ENCODE data around the gene ARVCF.

The ARVCF gene

DNA sequence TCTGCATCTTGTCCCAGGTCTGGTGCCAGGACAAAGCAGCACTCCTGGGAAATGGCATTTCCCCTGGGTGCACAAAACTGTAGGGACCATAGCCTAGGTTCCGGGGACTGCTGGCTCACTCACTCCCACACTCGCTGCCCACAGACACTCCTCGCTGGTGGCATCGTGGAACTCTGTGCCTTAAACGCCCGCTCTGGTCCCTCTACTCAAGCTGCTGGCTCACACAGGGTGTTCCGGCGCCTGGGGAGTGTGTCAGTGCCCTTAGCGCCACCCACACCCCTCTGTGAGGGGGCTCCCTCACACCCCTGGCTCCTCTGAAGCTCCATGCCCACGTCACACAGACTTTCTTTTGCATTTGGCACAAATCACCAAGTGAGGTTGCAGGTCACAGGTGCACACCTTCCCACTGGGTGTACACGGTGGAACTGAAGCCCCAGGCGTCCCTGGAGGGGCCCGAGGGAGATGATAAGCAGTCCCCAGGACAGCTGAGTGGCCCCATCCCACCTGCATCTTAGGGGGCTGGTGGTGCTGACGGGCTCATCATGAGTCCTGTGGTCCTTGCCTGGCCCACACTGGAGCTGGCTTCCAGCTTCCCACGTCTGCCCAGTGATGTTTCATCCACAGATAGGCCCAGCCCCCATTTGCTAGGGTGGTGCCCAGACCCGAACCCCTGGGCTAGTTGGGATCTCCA is 40.2 kb upstream of the ARVCF start:
- DNase-seq (ENCODE audit: low read depth): no peak
- H3K4me3 ChIP-seq (replicated peaks; ENCODE audit: low read depth, low read length): no peak overlapping the region
- TF ChIP-seq, protein P1, sequence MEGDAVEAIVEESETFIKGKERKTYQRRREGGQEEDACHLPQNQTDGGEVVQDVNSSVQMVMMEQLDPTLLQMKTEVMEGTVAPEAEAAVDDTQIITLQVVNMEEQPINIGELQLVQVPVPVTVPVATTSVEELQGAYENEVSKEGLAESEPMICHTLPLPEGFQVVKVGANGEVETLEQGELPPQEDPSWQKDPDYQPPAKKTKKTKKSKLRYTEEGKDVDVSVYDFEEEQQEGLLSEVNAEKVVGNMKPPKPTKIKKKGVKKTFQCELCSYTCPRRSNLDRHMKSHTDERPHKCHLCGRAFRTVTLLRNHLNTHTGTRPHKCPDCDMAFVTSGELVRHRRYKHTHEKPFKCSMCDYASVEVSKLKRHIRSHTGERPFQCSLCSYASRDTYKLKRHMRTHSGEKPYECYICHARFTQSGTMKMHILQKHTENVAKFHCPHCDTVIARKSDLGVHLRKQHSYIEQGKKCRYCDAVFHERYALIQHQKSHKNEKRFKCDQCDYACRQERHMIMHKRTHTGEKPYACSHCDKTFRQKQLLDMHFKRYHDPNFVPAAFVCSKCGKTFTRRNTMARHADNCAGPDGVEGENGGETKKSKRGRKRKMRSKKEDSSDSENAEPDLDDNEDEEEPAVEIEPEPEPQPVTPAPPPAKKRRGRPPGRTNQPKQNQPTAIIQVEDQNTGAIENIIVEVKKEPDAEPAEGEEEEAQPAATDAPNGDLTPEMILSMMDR (IDR thresholded peaks at IDR 0.05; ENCODE audit: low read length, missing control alignments): no peak

DNA sequence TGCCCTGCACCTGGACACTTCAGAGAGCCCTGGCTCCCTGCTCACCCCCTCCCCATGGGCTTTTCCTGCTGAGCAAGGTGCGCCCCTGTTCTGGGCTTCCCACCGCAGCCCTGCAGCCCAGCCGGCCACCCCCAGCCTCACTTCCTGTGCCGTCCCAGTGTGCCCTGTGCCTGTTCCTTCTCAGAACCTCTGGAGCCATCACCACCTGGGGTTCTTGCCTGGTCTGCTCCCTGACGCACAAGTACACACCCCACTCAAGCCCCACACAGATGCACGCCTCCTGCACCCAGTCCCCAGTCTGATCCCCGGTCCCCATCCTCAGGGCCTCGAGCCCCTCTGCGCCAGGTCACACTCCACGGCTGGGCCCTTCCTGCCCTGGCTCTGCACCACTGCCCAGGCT is 39.5 kb upstream of the ARVCF start:
- TF ChIP-seq, protein P1 (IDR thresholded peaks at IDR 0.05; ENCODE audit: low read length, missing control alignments): no peak
- H3K4me3 ChIP-seq (replicated peaks; ENCODE audit: low read depth, low read length): no peak overlapping the region

DNA sequence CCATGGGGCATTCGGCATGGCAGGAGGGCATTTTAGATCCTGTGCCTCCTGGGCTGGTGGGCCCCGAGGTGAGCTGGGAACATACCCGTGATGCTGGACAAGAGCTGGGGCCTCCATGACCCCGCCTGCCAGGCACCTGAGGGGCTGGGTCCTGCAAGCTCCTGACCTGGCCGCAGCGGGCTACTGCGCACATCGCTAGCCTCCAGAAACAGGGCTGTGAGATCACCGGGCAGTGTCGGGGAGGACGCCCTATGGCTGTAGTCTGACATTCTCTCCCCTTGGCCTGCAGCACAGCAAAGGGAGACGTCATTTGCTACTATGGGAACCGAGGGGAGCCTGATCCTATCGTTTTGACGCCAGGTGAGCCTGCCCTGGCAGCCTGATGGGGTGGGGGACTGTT is 39.0 kb upstream of the ARVCF start:
- no peak overlapping the region for H3K4me3 ChIP-seq (replicated peaks; ENCODE audit: low read depth, low read length)
- no peak for DNase-seq (ENCODE audit: low read depth)
- TF ChIP-seq, protein P1 (IDR thresholded peaks at IDR 0.05; ENCODE audit: low read length, missing control alignments): no peak

More for the DNA sequence above, 39.5 kb upstream of the ARVCF start:
- no peak for DNase-seq (ENCODE audit: low read depth)

DNA sequence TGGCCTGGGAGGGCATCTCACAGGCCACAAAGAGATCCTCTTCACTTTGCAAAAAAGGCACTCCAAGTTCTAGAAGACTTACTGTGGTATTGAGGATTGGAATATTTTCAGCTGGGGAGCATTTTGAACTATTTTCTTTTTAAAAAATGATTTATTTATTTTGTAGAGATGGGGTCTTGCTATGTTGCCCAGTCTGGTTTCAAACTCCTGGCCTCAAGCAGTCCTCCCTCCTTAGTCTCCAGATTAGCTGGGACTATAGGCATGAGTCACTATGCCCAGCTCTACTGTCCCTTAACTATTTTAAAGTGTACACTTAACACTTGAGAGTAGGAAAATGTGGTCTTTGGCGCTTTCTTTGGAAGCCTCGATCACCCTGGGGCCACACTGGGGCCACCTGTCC is 38.5 kb upstream of the ARVCF start:
- DNase-seq (ENCODE audit: low read depth): no peak

DNA sequence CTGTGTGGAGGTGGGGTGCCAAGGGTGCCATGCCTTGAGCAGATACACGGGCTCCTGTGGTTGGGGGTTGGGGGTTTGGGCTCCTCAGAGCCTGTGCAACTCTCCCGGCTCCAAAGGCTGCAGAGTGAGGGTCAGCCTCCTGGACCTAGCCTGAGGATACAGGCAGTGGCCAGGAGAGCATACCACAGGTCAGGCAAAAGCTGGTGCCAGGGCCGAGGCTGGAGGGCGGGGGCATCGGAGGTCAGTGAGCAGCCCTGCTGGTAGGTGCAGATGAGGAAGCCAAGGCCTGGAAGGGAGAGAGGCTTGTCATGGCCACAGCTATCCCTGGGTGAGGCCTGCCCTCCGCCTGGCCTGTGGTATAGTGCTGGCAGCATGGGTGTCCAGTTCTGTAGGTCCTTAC is 37.9 kb upstream of the ARVCF start:
- TF ChIP-seq, protein P1 (IDR thresholded peaks at IDR 0.05; ENCODE audit: low read length, missing control alignments): no peak
- no peak overlapping the region for H3K4me3 ChIP-seq (replicated peaks; ENCODE audit: low read depth, low read length)
- DNase-seq (ENCODE audit: low read depth): no peak

More for the DNA sequence above, 38.5 kb upstream of the ARVCF start:
- TF ChIP-seq, protein P1 (IDR thresholded peaks at IDR 0.05; ENCODE audit: low read length, missing control alignments): no peak
- H3K4me3 ChIP-seq (replicated peaks; ENCODE audit: low read depth, low read length): no peak overlapping the region

DNA sequence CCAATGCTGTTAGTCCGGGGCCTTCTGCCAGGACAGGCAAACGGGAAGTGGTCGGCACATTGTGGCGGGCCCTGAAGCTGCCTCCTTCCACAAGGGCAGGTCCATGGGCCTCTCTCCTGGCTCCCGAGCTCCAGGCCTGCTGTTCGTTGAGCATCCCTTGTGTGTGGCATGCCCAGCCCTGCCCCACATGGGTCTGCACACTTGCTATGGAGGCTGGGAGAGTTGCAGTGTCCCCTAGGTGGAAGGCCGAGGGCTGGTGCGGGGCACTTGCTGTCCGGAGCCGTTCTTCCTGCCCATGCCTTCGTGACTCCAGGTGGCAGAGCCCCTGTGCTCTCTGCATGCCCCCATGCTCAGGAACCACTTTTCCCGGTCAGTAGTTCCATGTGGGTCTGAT is 37.4 kb upstream of the ARVCF start:
- TF ChIP-seq, protein P1 (IDR thresholded peaks at IDR 0.05; ENCODE audit: low read length, missing control alignments): no peak
- DNase-seq (ENCODE audit: low read depth): no peak
- H3K4me3 ChIP-seq (replicated peaks; ENCODE audit: low read depth, low read length): no peak overlapping the region

DNA sequence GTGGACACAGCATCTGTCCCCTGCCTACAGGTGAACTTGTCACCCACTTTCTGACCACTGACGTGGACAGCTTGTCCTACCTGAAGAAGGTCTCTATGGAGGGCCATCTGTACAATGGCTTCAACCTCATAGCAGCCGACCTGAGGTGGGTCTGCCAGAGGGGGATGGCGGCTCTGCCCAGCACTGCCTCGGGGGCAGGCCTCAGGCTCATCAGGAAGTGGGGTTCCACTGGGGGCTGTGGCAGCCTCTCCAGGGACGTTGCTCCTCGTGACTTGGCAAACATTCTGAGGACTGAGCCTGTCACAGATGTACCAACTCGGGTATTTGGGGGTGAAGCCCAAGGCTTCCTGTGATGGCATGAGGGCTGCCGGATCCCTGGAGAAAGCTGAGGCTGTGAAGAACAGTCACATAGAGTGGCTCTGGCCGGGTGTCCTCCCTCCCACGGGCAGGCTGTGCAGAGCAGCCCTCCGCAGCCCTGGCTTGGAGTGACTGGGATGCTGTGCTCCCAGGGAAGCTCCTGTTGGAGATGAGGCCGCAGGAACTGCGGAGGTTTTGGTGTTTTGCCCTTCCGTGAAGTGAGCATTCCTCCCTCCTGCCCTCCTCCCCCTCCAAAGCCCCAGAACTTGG is 36.9 kb upstream of the ARVCF start:
- TF ChIP-seq, protein P1 (IDR thresholded peaks at IDR 0.05; ENCODE audit: low read length, missing control alignments): no peak
- DNase-seq (ENCODE audit: low read depth): no peak
- no peak overlapping the region for H3K4me3 ChIP-seq (replicated peaks; ENCODE audit: low read depth, low read length)
